Transverse colon (tissue), 4 donors: ENCODE results near the gene SENP2. TPM values are rescaled to one million over a fixed set of nuclear protein-coding genes. Genes with fewer than 3 reads are reported as not detected.

Experiments
- DNase-seq: peaks from one replicate; pipeline ENCODE4 v3.0.0-alpha.2; 2019
- H3K27ac ChIP-seq, 4 donors: fragments of 200-600 bp; sonication (generic); 2 replicates each; pipeline ENCODE4 v1.5.1; 2016 to 2018; ENCODE audit warnings: inconsistent platforms in 4 of 4
- H3K27me3 ChIP-seq: fragments of 200-600 bp; sonication (generic); 2 replicates; pipeline ENCODE4 v1.5.1; 2017; ENCODE audit warnings: inconsistent platforms
- H3K36me3 ChIP-seq, 4 donors: fragments of 200-600 bp; sonication (generic); 2 replicates each; pipeline ENCODE4 v1.5.1; 2017 to 2019; ENCODE audit warnings: inconsistent platforms in 4 of 4
- H3K4me1 ChIP-seq, 4 donors: fragments of 200-600 bp; sonication (generic); 2 replicates each; pipeline ENCODE4 v1.5.1; 2017 to 2020; ENCODE audit warnings: inconsistent platforms in 4 of 4
- H3K4me3 ChIP-seq, 4 donors: fragments of 200-600 bp; sonication (generic); 1 replicate in 1 of 4; 2 replicates in 3 of 4; pipeline versions ENCODE4 v1.5.1 to v1.6.1; 2017 to 2019; ENCODE audit warnings: inconsistent platforms in 4 of 4
- H3K9me3 ChIP-seq, 2 donors: fragments of 200-600 bp; sonication (generic); 2 replicates each; pipeline ENCODE4 v1.5.1; 2017 to 2019; ENCODE audit warnings: inconsistent platforms in 2 of 2
- EP300 ChIP-seq: sonication (generic); formaldehyde crosslinking; IDR thresholded peaks from one replicate; pipeline ENCODE4 v1.6.1; 2017; ENCODE audit warnings: antibody characterized with exemption, low read depth
- POLR2A ChIP-seq: fragments of 450-650 bp; IDR thresholded peaks from one replicate; pipeline ENCODE4 v1.6.1; 2016; ENCODE audit warnings: antibody characterized with exemption, mild to moderate bottlenecking, moderate library complexity
- POLR2AphosphoS5 ChIP-seq, 3 donors: sonication (generic); formaldehyde crosslinking; IDR thresholded peaks; one replicate each; pipeline ENCODE4 v1.6.1; 2016; ENCODE audit warnings: antibody characterized with exemption in 3 of 3
- WGBS, 2 donors: methylation state at CpG; one replicate each; pipeline ENCODE4 v1.1.5; 2018; ENCODE audit warnings: low coverage in 1 of 2; 5-methylcytosine and 5-hydroxymethylcytosine counted together
- in situ Hi-C, 4 donors: fragments of 200-750 bp; cut with MboI; loops; one replicate each; pipeline versions ENCODE4 v1.15.0 to v1.15.1; 2017; ENCODE audit warnings: low sequenced_read_pairs in 3 of 4, low pct_ligation_motif_present in 1 of 4, low pct_unique_long_range_greater_than_20kb in 1 of 4
- intact Hi-C: fragments of 100-400 bp; cut with DNase I; formaldehyde crosslinking; loops from one replicate; pipeline ENCODE4 v1.15.1; 2023; ENCODE audit warnings: low total_unique reads
- total RNA-seq, 4 donors: library from RNA; depleted of rRNA; stranded (reverse); fragments of >200 nt; gene quantifications; one replicate each; pipeline ENCODE4 v1.1.0, GENCODE V29; 2016
- TF ChIP-seq, protein P1 (sequence below), 5 experiments: fragments of 200-600 bp in 3 of 5; fragments of 450-650 bp in 2 of 5; sonication (generic) in 3 of 5; IDR thresholded peaks; 1 replicate in 2 of 5; 2 replicates in 3 of 5; pipeline ENCODE4 v1.5.1; 2016 to 2017; ENCODE audit warnings: antibody characterized with exemption in 5 of 5, inconsistent platforms in 3 of 5, mild to moderate bottlenecking in 2 of 5, moderate library complexity in 1 of 5

The SENP2 gene
- total RNA-seq, 4 donors from 2014 or later, result 4.0 to 28.4 (median 18.4) TPM

DNA sequence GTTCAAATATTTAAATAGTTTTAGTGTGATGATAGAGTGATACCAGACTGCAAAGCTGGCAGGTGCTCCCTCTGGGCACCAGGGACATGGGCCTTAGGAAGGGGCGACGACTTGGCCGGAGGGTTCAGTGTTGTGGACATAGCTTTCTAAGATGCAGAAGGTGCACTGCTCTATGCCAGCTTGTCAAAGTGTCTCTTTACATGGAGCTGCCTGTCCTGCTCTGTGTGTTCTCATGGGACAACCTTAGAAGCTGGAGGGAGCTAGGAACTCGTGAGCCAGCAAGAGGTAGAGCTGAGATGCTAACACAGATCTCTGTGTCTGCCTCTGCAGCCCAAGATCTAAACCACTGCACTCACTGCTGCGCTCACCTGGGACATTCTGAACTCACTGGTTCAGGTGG lies 77.8 kb downstream of the SENP2 start:
- in situ Hi-C loops, result no loop called here
- no peak overlapping the region for H3K27ac ChIP-seq
- H3K4me1 ChIP-seq, result peaks cover 2 to 25% (median 15%) of the 10 kb centered on the region in 4 donors
- no peak overlapping the region for H3K4me3 ChIP-seq
- H3K9me3 ChIP-seq, result no peaks in the 10 kb centered on the region
- no peaks in the 10 kb centered on the region for H3K36me3 ChIP-seq
- DNase-seq, result no peak
- intact Hi-C loops, result loop anchor here (10.0 kb wide), 1 partner anchor 611 kb away; no protein-coding TSS in a partner anchor
- 94% methylated on average over 5 of the region's 5 CpGs; no CpG with 5 or more reads in 1 of the 2 donors for WGBS, 2 donors
- no peaks in the 10 kb centered on the region for H3K27me3 ChIP-seq
- no peak for TF ChIP-seq POLR2AphosphoS5 (IDR thresholded peaks at IDR 0.05)
- TF ChIP-seq EP300, result no peak
- TF ChIP-seq, protein P1, sequence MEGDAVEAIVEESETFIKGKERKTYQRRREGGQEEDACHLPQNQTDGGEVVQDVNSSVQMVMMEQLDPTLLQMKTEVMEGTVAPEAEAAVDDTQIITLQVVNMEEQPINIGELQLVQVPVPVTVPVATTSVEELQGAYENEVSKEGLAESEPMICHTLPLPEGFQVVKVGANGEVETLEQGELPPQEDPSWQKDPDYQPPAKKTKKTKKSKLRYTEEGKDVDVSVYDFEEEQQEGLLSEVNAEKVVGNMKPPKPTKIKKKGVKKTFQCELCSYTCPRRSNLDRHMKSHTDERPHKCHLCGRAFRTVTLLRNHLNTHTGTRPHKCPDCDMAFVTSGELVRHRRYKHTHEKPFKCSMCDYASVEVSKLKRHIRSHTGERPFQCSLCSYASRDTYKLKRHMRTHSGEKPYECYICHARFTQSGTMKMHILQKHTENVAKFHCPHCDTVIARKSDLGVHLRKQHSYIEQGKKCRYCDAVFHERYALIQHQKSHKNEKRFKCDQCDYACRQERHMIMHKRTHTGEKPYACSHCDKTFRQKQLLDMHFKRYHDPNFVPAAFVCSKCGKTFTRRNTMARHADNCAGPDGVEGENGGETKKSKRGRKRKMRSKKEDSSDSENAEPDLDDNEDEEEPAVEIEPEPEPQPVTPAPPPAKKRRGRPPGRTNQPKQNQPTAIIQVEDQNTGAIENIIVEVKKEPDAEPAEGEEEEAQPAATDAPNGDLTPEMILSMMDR (IDR thresholded peaks at IDR 0.05), result no peak
- no peak for TF ChIP-seq POLR2A

DNA sequence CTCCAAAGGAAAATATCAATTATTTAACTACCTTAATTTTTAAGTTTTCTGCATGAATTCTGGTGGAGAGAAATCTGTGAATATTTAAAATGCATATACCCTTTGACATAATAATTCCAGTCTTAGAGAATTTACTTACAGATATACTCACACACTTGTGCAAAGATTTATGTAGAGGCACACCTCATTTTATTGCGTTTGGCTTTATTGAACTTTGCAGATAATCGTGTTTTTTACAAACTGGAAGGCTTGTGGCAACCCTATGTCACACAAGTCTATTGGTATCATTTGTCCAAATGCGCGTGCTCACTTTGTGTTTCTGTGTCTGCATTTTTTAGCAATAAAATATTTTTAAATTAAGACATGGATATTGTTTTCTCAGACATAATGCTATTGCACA lies 81.5 kb downstream of the SENP2 start:
- intact Hi-C loops, result loop anchor here (10.0 kb wide), 1 partner anchor 607 kb away; no protein-coding TSS in a partner anchor
- Histone ChIP-seq H3K4me3 (no peak overlapping the region), H3K27ac (no peak overlapping the region), H3K9me3 (no peaks in the 10 kb centered on the region), H3K4me1 (peaks cover 0 to 10% (median 0%) of the 10 kb centered on the region in 4 donors), H3K27me3 (no peaks in the 10 kb centered on the region), H3K36me3 (peaks cover 0 to 8% (median 0%) of the 10 kb centered on the region in 4 donors)
- DNase-seq, result no peak
- WGBS, 2 donors, result 56 to 70% methylated on average over 4 of the region's 4 CpGs
- in situ Hi-C loops, result no loop called here
- TF ChIP-seq, protein P1 (IDR thresholded peaks at IDR 0.05), result no peak
- TF ChIP-seq POLR2A (no peak), EP300 (no peak), POLR2AphosphoS5 (IDR thresholded peaks at IDR 0.05) (no peak)

DNA sequence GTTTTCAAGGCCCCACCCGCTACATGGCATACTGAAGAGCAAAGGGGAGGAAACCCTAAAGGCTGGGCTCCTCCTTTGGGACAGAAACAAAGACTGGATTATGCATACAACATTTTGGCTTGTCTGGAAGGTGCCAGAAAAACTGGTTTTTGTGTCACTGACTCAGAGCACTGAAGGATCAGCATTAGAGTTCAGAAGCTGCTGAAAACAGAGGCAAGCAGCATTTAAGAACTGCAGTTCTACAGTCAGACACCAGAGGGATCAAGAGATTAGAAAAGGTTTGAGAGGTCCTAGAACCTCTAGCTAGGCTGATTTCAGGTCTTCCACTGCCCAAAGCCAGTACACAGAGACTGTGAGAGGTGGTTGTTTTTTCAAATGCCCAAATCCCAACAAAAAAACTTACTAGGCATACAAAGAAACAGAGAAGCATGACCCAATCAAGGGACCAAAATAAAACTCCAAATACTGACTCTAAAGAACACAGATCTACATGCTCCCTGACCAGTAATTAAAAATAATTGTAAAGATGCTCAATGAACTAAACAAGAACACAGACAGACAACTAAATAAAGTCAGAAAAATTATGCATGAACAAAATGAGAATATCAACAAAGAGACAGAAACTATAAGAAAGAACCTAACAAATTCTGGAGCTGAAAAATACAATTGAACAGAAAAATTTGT lies 91.2 kb downstream of the SENP2 start:
- 100% methylated on average over 1 of the region's 1 CpG; no CpG with 5 or more reads in 1 of the 2 donors for WGBS, 2 donors
- no peak for DNase-seq
- no peak overlapping the region for H3K27ac ChIP-seq
- no peaks in the 10 kb centered on the region for H3K27me3 ChIP-seq
- in situ Hi-C loops, result no loop called here
- H3K36me3 ChIP-seq, result peaks cover 0 to 8% (median 0%) of the 10 kb centered on the region in 4 donors
- no peak overlapping the region for H3K4me3 ChIP-seq
- intact Hi-C loops, result no loop called here
- TF ChIP-seq, protein P1 (IDR thresholded peaks at IDR 0.05), result peak; percentile 41 to 73 (median 64)
- no peak for TF ChIP-seq POLR2A
- peaks cover 0 to 6% of the 10 kb centered on the region in 2 donors for H3K9me3 ChIP-seq
- peaks cover 0 to 2% (median 0%) of the 10 kb centered on the region in 4 donors for H3K4me1 ChIP-seq

DNA sequence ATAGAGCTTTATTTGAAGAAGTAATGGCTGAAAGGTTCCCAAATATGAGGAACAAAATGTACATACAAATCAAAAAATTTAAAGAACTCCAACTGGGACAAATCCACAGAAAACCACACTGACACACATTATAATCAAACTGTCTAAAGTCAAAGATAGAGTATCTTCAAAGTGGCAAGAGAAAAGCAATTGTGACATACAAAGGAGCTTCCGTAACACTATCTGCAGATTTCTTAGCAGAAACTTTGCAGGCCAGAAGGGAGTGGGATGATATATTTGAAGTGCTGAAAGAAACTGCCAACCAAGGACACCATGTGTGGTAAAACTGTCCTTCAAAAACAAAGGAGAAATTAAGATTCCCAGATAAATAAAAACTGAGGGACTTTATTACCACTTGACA lies 91.9 kb downstream of the SENP2 start:
- TF ChIP-seq EP300 (no peak), POLR2A (no peak)
- TF ChIP-seq, protein P1 (IDR thresholded peaks at IDR 0.05), result no peak
- 47 to 93% methylated on average over 1 of the region's 1 CpG for WGBS, 2 donors
- Histone ChIP-seq H3K9me3 (peaks cover 0 to 6% of the 10 kb centered on the region in 2 donors), H3K4me1 (peaks cover 0 to 2% (median 0%) of the 10 kb centered on the region in 4 donors), H3K36me3 (peaks cover 0 to 6% (median 0%) of the 10 kb centered on the region in 4 donors), H3K27me3 (no peaks in the 10 kb centered on the region), H3K4me3 (no peak overlapping the region), H3K27ac (no peak overlapping the region)
- in situ Hi-C loops (no loop called here), intact Hi-C loops (no loop called here)
- no peak for DNase-seq
